Caki2 (cell line): ENCODE measurements around the gene EPAS1. TPM values are rescaled to one million over a fixed set of nuclear protein-coding genes. Genes with fewer than 3 reads are reported as not detected.

Experiments
- DNase-seq: peaks from one replicate; pipeline ENCODE4 v3.0.0-alpha.2; 2015; ENCODE audit warnings: low read depth
- in situ Hi-C: cut with HindIII; loops from 2 replicates; pipeline ENCODE4 v1.10.0; 2016; ENCODE audit warnings: low sequenced_read_pairs, low pct_unique_long_range_greater_than_20kb, mixed read lengths
- total RNA-seq: library from RNA; depleted of rRNA; stranded (reverse); fragments of >200 nt; shearing (Covaris generic); gene quantifications from 2 replicates; pipeline ENCODE4 v1.2.3, GENCODE V29; 2014; ENCODE audit warnings: low replicate concordance

Gene EPAS1
- total RNA-seq, 1 experiment from 2014 or later, result 3.7 TPM

- DNase-seq, result peak; percentile 55
- in situ Hi-C loops, result no loop called here
Measured at GRCh38 chr2:46297546-46298271, 502 bp downstream of the EPAS1 start.

GRCh38 chr2:46298272-46298521 is 990 bp downstream of the EPAS1 start:
- in situ Hi-C loops, result no loop called here
- DNase-seq, result no peak

GRCh38 chr2:46298522-46299353 is 1.5 kb downstream of the EPAS1 start:
- in situ Hi-C loops, result no loop called here
- no peak for DNase-seq

- in situ Hi-C loops, result no loop called here
- no peak for DNase-seq
Measured at GRCh38 chr2:46299365-46300263, 2.4 kb downstream of the EPAS1 start.

- in situ Hi-C loops, result no loop called here
- DNase-seq, result no peak
Measured at GRCh38 chr2:46300406-46300832, 3.2 kb downstream of the EPAS1 start.

- DNase-seq, result no peak
- in situ Hi-C loops, result no loop called here
Measured at GRCh38 chr2:46302005-46302695, 4.9 kb downstream of the EPAS1 start.

- in situ Hi-C loops, result no loop called here
- no peak for DNase-seq
Measured at GRCh38 chr2:46303233-46303632, 6.0 kb downstream of the EPAS1 start.

GRCh38 chr2:46303822-46304221 is 6.6 kb downstream of the EPAS1 start:
- in situ Hi-C loops, result no loop called here
- DNase-seq, result no peak

- DNase-seq, result no peak
- in situ Hi-C loops, result no loop called here
Measured at GRCh38 chr2:46304635-46305034, 7.4 kb downstream of the EPAS1 start.

GRCh38 chr2:46305187-46305586 is 8.0 kb downstream of the EPAS1 start:
- in situ Hi-C loops, result no loop called here
- DNase-seq, result no peak

- DNase-seq, result no peak
- in situ Hi-C loops, result no loop called here
Measured at GRCh38 chr2:46305767-46306166, 8.6 kb downstream of the EPAS1 start.

- in situ Hi-C loops, result no loop called here
Measured at GRCh38 chr2:46306330-46306751, 9.1 kb downstream of the EPAS1 start.

GRCh38 chr2:46306988-46307655 is 9.9 kb downstream of the EPAS1 start:
- DNase-seq, result no peak
- in situ Hi-C loops, result no loop called here

More at GRCh38 chr2:46306330-46306751, 9.1 kb downstream of the EPAS1 start:
- DNase-seq, result peak; percentile 16

GRCh38 chr2:46308081-46308480 is 10.9 kb downstream of the EPAS1 start:
- in situ Hi-C loops, result no loop called here

GRCh38 chr2:46308629-46309028 is 11.4 kb downstream of the EPAS1 start:
- no peak for DNase-seq
- in situ Hi-C loops, result no loop called here

More at GRCh38 chr2:46308081-46308480, 10.9 kb downstream of the EPAS1 start:
- no peak for DNase-seq

- DNase-seq, result no peak
- in situ Hi-C loops, result no loop called here
Measured at GRCh38 chr2:46309052-46309953, 12.1 kb downstream of the EPAS1 start.

GRCh38 chr2:46310446-46310845 is 13.2 kb downstream of the EPAS1 start:
- no peak for DNase-seq
- in situ Hi-C loops, result no loop called here
